Suprapubic skin (tissue), 4 donors: ENCODE results near the gene IZUMO1. TPM values are rescaled to one million over a fixed set of nuclear protein-coding genes. Genes with fewer than 3 reads are reported as not detected.

Experiments
- DNase-seq, 2 donors: peaks; one replicate each; pipeline ENCODE4 v3.0.0-alpha.2; 2019; ENCODE audit warnings: low spot score in 2 of 2
- H3K27ac ChIP-seq: fragments of 200-600 bp; sonication (generic); one replicate; pipeline ENCODE4 v1.5.1; 2019
- H3K27me3 ChIP-seq: fragments of 200-600 bp; sonication (generic); one replicate; pipeline ENCODE4 v1.5.1; 2019
- H3K36me3 ChIP-seq: fragments of 200-600 bp; sonication (generic); one replicate; pipeline ENCODE4 v1.5.1; 2019
- H3K4me1 ChIP-seq: fragments of 200-600 bp; sonication (generic); one replicate; pipeline ENCODE4 v1.5.1; 2019
- H3K4me3 ChIP-seq: fragments of 200-600 bp; sonication (generic); one replicate; pipeline ENCODE4 v1.5.1; 2019; ENCODE audit warnings: mild to moderate bottlenecking
- H3K9me3 ChIP-seq: fragments of 200-600 bp; sonication (generic); one replicate; pipeline ENCODE4 v1.5.1; 2019
- EP300 ChIP-seq: sonication (generic); formaldehyde crosslinking; IDR thresholded peaks from one replicate; pipeline ENCODE4 v1.6.1; 2017; ENCODE audit warnings: antibody characterized with exemption
- POLR2A ChIP-seq, 2 donors: fragments of 450-650 bp; IDR thresholded peaks; one replicate each; pipeline ENCODE4 v1.6.1; 2017; ENCODE audit warnings: antibody characterized with exemption in 2 of 2, mild to moderate bottlenecking in 2 of 2, moderate library complexity in 2 of 2
- POLR2AphosphoS5 ChIP-seq, 3 donors: sonication (generic); formaldehyde crosslinking; IDR thresholded peaks; one replicate each; pipeline ENCODE4 v1.6.1; 2017; ENCODE audit warnings: antibody characterized with exemption in 3 of 3
- WGBS: methylation state at CpG from one replicate; pipeline ENCODE4 v1.1.5; 2018; 5-methylcytosine and 5-hydroxymethylcytosine counted together
- total RNA-seq, 4 donors: library from RNA; depleted of rRNA; stranded (reverse); fragments of >200 nt; gene quantifications; one replicate each; pipeline ENCODE4 v1.1.0, GENCODE V29; 2016
- TF ChIP-seq, protein P1 (sequence below), 2 donors: fragments of 200-600 bp in 1 of 2; fragments of 450-650 bp in 1 of 2; sonication (generic) in 1 of 2; IDR thresholded peaks; one replicate each; pipeline ENCODE4 v1.5.1; 2016 to 2019; ENCODE audit warnings: antibody characterized with exemption in 2 of 2, mild to moderate bottlenecking in 1 of 2, moderate library complexity in 1 of 2

The IZUMO1 gene
- total RNA-seq, 4 donors from 2014 or later: 0.40 to 0.45 TPM; not detected in 2

- TF ChIP-seq POLR2A (IDR thresholded peaks at IDR 0.05): no peak
- TF ChIP-seq POLR2AphosphoS5 (IDR thresholded peaks at IDR 0.05): no peak
- TF ChIP-seq, protein P1, sequence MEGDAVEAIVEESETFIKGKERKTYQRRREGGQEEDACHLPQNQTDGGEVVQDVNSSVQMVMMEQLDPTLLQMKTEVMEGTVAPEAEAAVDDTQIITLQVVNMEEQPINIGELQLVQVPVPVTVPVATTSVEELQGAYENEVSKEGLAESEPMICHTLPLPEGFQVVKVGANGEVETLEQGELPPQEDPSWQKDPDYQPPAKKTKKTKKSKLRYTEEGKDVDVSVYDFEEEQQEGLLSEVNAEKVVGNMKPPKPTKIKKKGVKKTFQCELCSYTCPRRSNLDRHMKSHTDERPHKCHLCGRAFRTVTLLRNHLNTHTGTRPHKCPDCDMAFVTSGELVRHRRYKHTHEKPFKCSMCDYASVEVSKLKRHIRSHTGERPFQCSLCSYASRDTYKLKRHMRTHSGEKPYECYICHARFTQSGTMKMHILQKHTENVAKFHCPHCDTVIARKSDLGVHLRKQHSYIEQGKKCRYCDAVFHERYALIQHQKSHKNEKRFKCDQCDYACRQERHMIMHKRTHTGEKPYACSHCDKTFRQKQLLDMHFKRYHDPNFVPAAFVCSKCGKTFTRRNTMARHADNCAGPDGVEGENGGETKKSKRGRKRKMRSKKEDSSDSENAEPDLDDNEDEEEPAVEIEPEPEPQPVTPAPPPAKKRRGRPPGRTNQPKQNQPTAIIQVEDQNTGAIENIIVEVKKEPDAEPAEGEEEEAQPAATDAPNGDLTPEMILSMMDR (IDR thresholded peaks at IDR 0.05): no peak
- TF ChIP-seq EP300: no peak
- H3K9me3 ChIP-seq: no peaks in the 10 kb centered on the region
- peaks cover 19% of the 10 kb centered on the region for H3K4me1 ChIP-seq
- WGBS: 92% methylated on average over 9 of the region's 9 CpGs
- H3K27me3 ChIP-seq: no peaks in the 10 kb centered on the region
- H3K4me3 ChIP-seq: no peak overlapping the region
- no peaks in the 10 kb centered on the region for H3K36me3 ChIP-seq
- no peak for DNase-seq
- H3K27ac ChIP-seq: no peak overlapping the region
These were observed 12.1 kb downstream of the IZUMO1 start for GRCh38 chr19:48734625-48735024.

DNA sequence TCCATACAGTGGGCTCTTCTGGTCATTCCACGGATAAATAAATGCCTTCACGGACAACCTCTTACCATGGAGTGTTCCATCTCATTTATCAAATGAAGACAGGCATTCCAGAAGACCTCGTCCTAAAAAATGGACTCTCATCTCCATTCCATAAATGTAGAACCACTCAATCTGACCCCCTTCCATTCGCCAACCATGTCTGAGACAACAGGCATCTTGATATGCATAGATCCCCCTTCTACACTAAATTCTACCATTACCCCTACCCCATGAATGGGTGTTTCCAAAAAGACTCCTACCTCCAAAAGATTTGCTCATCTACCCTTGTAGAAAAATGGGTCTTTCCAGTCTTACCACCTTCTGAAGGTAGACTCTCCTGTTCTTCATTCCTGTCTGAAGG, 15.3 kb downstream of the IZUMO1 start:
- WGBS: 93% methylated on average over 4 of the region's 4 CpGs
- TF ChIP-seq POLR2AphosphoS5 (IDR thresholded peaks at IDR 0.05): no peak
- TF ChIP-seq, protein P1 (IDR thresholded peaks at IDR 0.05): no peak
- no peak for TF ChIP-seq EP300
- TF ChIP-seq POLR2A (IDR thresholded peaks at IDR 0.05): no peak
- Histone ChIP-seq H3K27ac (no peak overlapping the region), H3K4me1 (peaks cover 7% of the 10 kb centered on the region), H3K4me3 (no peak overlapping the region), H3K27me3 (no peaks in the 10 kb centered on the region), H3K36me3 (no peaks in the 10 kb centered on the region), H3K9me3 (no peaks in the 10 kb centered on the region)
- DNase-seq: no peak

- Histone ChIP-seq H3K4me3 (peak overlapping the region; percentile 37), H3K9me3 (no peaks in the 10 kb centered on the region), H3K27me3 (no peaks in the 10 kb centered on the region), H3K27ac (peak overlapping the region; percentile 35), H3K4me1 (peaks cover 12% of the 10 kb centered on the region), H3K36me3 (no peaks in the 10 kb centered on the region)
- DNase-seq: no peak
- TF ChIP-seq POLR2AphosphoS5 (IDR thresholded peaks at IDR 0.05): no peak
- no peak for TF ChIP-seq EP300
- TF ChIP-seq POLR2A (IDR thresholded peaks at IDR 0.05): no peak
- TF ChIP-seq, protein P1 (IDR thresholded peaks at IDR 0.05): no peak
- 50% methylated on average over 33 of the region's 77 CpGs for WGBS
These were observed 17.6 kb downstream of the IZUMO1 start for GRCh38 chr19:48728911-48729664.

- H3K27me3 ChIP-seq: no peaks in the 10 kb centered on the region
- no peak for DNase-seq
- no peaks in the 10 kb centered on the region for H3K36me3 ChIP-seq
- H3K27ac ChIP-seq: peak overlapping the region; percentile 15
- no peaks in the 10 kb centered on the region for H3K9me3 ChIP-seq
- H3K4me3 ChIP-seq: no peak overlapping the region
- TF ChIP-seq POLR2AphosphoS5 (IDR thresholded peaks at IDR 0.05) (no peak), EP300 (no peak), POLR2A (IDR thresholded peaks at IDR 0.05) (no peak)
- TF ChIP-seq, protein P1 (IDR thresholded peaks at IDR 0.05): no peak
- peaks cover 12% of the 10 kb centered on the region for H3K4me1 ChIP-seq
- WGBS: 65% methylated on average over 2 of the region's 2 CpGs
These were observed 20.2 kb downstream of the IZUMO1 start for GRCh38 chr19:48726556-48726955.

GRCh38 chr19:48724796-48725753, 21.6 kb downstream of the IZUMO1 start:
- WGBS: 53% methylated on average over 11 of the region's 11 CpGs
- Histone ChIP-seq H3K36me3 (no peaks in the 10 kb centered on the region), H3K27me3 (no peaks in the 10 kb centered on the region), H3K4me3 (no peak overlapping the region), H3K27ac (peak overlapping the region; percentile 75), H3K4me1 (peaks cover 20% of the 10 kb centered on the region), H3K9me3 (no peaks in the 10 kb centered on the region)
- TF ChIP-seq POLR2AphosphoS5 (IDR thresholded peaks at IDR 0.05) (peak in 1 of 3 donors; percentile 69), POLR2A (IDR thresholded peaks at IDR 0.05) (no peak)
- no peak for DNase-seq
